NOMO-1 (cell line): ENCODE results near the gene CTNNA3.

Experiments
- DNase-seq, 2 experiments: peaks; one replicate each; lab custom pipeline; 2025; ENCODE audit not compliant: unreplicated experiment in 2 of 2; lab: John Stamatoyannopoulos, UW

The CTNNA3 gene

DNA sequence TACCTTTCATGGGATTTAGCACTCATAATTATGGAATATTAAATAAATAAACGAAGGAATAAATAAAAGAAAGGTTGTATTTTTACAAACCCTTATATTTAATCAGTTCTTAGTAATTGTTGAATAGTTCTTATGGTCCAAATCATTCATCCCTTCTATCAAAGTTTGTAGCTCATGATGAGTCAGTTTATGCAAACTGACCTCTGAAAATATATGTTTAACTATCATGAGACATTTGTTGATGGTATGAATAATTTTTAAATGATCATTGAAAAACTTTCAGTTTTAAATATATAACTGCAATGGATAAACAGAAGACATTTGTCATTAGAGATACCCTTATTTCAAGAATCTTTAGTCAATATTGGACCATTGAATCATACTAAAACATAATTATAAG lies 1181.3 kb downstream of the CTNNA3 start:
- DNase-seq, result no peak

GRCh38 chr10:66513504-66513903 lies 1182.5 kb downstream of the CTNNA3 start:
- no peak for DNase-seq

DNA sequence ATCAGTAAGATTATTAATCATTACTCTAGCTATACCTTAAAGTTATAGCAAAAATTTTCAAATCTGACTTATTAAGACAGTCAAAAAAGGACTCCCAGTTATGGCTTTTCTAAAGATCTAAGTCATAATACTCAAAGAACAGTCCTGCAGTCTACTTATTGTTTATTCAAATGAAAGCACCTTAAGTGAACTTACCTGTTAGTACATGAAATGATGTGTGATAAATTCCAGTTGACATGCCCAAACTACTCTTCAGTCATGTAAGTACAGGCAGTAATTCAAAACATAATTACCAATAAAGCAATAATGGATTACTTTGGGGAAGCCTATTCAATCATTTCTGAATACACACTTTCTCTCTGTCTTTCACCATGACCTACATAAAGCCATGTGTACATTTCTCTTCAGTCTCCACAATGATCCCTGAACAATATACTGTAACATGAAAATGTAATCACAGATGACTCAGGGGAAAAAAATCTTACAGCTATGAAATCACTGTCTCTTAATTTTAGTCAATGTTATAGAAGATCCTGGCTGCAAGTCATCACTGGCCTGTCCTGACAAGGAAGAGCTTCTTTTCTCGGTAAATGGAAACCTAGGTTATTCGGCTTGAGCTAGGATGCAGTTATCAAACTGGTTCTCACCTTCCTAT lies 1190.9 kb downstream of the CTNNA3 start:
- no peak for DNase-seq

GRCh38 chr10:66501356-66501755 lies 1194.6 kb downstream of the CTNNA3 start:
- DNase-seq, result no peak

GRCh38 chr10:66483966-66484365 lies 1212.0 kb downstream of the CTNNA3 start:
- DNase-seq, result no peak

DNA sequence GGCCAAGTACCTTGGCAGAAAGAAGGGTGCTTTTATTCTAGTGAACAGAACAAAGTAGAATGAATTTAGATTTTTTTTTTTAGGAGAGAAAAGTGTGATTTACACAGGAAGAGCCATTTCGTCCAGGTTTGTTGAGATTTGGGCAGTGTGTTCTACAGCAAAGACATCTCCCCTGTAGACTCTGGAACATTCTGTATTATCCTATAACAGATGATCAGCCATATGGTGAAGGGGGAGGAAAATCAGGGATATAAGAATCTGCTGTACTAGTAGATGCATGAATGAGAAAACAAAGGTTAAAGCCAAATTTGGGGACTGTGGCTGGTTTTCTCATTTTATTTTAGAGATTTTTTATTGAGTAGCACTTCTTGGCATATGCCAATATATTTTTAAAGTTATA lies 1223.8 kb downstream of the CTNNA3 start:
- DNase-seq, result no peak

- DNase-seq, result no peak
These were observed 1229.0 kb downstream of the CTNNA3 start for GRCh38 chr10:66467042-66467441.

DNA sequence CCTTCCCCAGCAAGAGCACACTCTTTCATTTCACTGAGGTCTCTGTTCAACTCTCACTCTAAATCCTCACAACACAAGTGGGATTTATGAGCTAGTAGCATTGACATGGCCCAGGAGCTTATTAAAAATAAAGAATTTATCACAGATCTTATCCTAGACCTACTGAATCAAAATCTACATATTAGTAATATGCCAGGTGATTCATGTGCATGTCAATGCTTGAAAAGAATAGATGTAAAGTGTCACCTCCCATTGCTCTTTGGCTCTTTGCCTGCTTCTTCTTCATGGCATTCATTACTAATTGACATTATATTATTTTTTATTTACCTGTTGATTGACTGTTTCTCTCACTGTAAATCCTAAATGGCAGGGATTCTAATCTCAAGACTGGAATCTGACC lies 1229.4 kb downstream of the CTNNA3 start:
- DNase-seq, result no peak

DNA sequence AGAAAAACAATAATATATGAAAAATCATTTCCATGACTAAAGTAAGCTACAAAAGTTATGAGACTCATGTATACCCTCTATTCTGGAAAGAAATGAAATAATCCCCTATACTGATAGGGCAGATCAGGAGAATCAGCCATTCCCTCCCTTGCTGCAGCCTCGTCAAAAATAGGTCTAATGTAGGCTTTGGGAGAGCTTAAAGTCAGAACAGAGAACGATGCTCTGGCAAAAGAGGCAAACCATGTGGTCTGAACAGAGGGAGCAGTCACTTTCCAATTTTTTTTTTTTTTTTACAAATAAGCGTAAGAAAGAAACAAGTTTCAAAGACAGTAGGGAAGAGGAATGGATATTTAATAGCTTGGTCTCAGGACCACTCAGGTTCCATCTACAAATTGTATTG lies 1232.4 kb downstream of the CTNNA3 start:
- DNase-seq, result no peak

DNA sequence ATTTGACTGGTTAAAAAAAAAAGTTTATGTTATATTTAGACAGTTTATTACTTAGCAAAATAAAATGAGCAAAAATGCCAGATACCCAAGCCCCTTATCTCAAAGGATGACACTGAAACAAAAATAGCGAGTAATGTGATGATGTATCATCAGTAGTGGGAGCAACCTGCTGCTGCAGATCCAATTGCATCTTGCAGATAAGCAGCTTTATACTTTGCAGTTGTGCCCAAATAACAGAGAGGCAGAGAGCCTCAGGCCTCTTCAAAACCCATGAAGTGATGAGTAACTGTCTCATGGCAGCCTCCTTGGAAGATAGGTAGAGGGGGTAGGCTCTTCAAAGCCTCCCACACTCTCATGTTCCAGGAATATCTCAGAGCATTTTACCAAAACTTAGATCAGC lies 1238.4 kb downstream of the CTNNA3 start:
- no peak for DNase-seq

DNA sequence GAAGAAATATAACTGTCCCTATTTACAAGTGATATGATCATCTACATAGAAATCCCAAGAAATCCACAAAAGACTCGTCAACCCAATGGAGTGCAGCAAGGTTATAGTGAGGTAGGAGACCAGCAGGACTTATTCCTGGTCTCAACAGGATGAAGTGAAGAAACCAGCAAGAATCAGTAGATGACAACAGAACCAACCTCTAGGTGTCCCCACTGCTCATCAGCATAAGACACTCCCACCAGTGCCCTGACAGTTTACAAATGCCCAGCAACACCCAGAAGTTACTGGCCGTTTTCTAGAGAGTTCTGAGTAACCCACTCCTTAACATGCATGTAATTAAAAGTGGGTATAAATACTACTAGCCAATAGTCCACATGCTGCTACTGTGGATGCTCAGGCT lies 1240.7 kb downstream of the CTNNA3 start:
- no peak for DNase-seq

DNA sequence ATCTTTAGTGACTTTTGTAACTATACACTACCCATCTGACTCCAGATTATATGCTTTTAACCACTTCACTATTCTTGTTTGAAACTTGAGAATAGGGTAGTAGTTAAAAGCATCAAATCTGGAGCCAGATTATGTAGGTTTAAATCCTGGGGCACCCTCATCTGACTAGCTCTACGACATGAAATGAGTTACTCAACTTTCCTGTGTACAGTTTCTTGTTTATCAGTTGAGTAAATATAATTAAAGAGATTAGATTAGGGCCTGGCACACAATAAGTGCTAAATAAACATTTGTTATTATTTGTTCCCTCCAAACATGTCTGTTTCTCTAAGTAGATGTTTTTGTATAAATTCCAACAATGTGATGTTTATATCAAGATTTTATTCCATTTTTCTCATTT lies 1255.4 kb downstream of the CTNNA3 start:
- no peak for DNase-seq

DNA sequence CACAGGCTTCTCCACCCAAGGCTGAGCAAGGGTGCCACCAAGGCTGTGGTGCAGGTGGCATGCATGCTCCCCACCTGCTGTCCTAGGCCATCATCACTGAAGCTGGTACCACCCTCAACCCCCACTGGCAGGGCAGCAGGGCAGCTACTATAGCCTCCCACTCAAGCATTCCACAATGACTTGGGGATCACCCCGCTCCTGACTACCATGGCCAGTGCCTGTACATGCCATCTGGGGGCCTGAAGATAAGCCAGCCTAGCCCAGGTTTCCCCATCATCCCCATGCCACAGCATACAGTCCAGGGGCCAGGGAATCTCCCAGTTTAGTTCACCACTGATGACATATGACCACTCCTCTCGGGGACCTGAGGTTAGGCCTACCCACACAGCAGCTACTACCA lies 1281.1 kb downstream of the CTNNA3 start:
- no peak for DNase-seq

GRCh38 chr10:66405566-66405965 lies 1290.4 kb downstream of the CTNNA3 start:
- DNase-seq, result no peak

DNA sequence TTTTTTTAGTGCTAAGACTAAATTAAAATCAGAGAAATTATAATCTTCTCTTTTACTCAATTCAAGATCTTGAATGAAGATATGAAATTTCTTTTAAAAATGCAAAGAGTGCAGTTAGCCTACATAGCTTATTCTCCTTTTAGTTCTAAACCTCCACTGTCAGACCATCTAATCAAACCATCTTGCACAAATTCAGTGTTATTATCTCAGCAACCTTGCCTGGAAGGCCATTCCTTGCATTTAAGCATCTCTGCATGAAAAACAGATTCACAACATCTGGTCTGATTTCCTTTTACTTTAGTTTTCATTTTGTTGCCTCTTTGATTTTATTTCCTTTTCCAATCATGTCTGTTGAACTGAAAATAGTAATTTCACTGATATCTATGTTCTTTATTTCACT lies 1297.3 kb downstream of the CTNNA3 start:
- no peak for DNase-seq

- no peak for DNase-seq
These were observed 1301.5 kb downstream of the CTNNA3 start for GRCh38 chr10:66394342-66395063.

GRCh38 chr10:66390926-66391325 lies 1305.1 kb downstream of the CTNNA3 start:
- no peak for DNase-seq

DNA sequence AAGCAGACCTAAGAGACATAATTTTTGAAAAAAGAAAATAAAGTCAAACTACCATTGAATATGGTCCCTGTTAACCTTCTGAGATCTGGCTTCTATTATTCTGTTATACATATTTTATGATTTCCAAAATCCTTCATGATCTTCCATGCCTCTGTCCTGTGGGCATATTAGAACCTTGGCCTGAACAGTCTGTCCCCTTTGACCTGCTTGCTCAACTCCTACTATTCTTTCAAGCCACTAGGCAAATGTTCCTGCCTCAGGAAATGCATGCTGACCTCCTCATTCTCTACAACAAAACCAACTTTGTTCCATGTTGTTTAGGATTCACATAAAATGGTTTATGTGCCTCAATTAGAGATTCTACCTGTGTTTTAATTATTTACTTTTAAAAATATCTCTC lies 1315.0 kb downstream of the CTNNA3 start:
- no peak for DNase-seq

- peak; percentile 16 to 53 for DNase-seq
These were observed 1317.7 kb downstream of the CTNNA3 start for GRCh38 chr10:66378117-66378876.

DNA sequence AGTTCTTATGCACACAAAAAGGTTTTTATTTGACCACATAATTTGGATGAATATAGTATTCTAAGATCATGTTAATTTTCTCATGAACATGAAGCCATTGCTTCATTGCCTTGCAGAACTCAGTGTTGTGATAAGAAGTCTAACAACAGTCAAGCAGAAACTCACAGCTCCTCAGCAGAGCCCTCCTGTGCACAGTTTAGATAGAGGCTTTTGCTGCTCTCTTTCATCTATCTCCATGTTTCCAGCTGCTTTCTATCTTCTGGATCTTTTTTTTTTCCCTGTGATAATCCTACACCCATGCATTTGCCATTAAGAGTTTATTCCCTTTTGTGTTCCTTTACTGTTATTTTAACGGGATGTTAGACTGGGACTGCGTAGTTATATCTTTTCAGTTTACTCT lies 1327.8 kb downstream of the CTNNA3 start:
- DNase-seq, result no peak

- no peak for DNase-seq
These were observed 1329.8 kb downstream of the CTNNA3 start for GRCh38 chr10:66366163-66366562.

DNA sequence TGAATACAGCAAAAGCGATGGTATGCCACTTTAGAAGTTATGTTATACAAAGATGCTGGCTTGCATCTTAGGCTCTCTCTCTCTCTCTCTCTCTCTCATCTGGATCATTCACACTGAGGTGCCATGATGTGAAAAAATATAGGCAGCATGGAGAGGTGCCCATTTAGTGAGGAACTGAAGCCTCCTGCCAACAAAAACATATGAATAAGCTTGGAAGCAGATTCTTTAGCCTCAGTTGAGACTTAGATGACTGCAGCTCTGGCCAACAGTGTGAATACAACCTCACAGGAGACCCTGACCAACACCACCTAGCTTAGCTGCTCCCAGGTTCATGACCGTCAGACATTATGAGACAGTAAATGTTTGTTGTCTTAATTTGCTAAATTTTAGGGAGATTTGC lies 1330.3 kb downstream of the CTNNA3 start:
- DNase-seq, result no peak
